Vagina (tissue), 2 donors: ENCODE data around the gene TRMT61A. TPM values are rescaled to one million over a fixed set of nuclear protein-coding genes. Genes with fewer than 3 reads are reported as not detected.

Experiments
- DNase-seq, 2 donors: peaks; one replicate each; pipeline ENCODE4 v3.0.0-alpha.2; 2017; ENCODE audit errors: extremely low spot score in 2 of 2
- H3K27ac ChIP-seq: fragments of 200-600 bp; sonication (generic); one replicate; pipeline ENCODE4 v1.5.1; 2019
- H3K27me3 ChIP-seq: fragments of 200-600 bp; sonication (generic); one replicate; pipeline ENCODE4 v1.5.1; 2019
- H3K36me3 ChIP-seq, 2 donors: fragments of 200-600 bp; sonication (generic); one replicate each; pipeline ENCODE4 v1.5.1; 2017 to 2019
- H3K4me1 ChIP-seq: fragments of 200-600 bp; sonication (generic); one replicate; pipeline ENCODE4 v1.5.1; 2019
- H3K4me3 ChIP-seq, 2 donors: fragments of 200-600 bp; sonication (generic); 1 replicate in 1 of 2; 2 replicates in 1 of 2; pipeline ENCODE4 v1.5.1; 2016 to 2019
- H3K9me3 ChIP-seq: fragments of 200-600 bp; sonication (generic); one replicate; pipeline ENCODE4 v1.5.1; 2019
- CTCF ChIP-seq, 3 experiments: fragments of 450-650 bp in 2 of 3; fragments of 200-600 bp in 1 of 3; sonication (generic) in 1 of 3; IDR thresholded peaks; one replicate each; pipeline ENCODE4 v1.5.1; 2017 to 2019; ENCODE audit warnings: antibody characterized with exemption in 3 of 3, mild to moderate bottlenecking in 2 of 3, moderate library complexity in 2 of 3
- POLR2A ChIP-seq, 2 donors: fragments of 450-650 bp; IDR thresholded peaks; one replicate each; pipeline ENCODE4 v1.6.1; 2017; ENCODE audit warnings: antibody characterized with exemption in 2 of 2, mild to moderate bottlenecking in 2 of 2, moderate library complexity in 2 of 2
- POLR2AphosphoS5 ChIP-seq, 2 donors: sonication (generic); formaldehyde crosslinking; IDR thresholded peaks; one replicate each; pipeline ENCODE4 v1.9.0; 2017; ENCODE audit warnings: antibody characterized with exemption in 2 of 2, mild to moderate bottlenecking in 2 of 2, low read depth in 1 of 2; ENCODE audit not compliant: insufficient read depth in 1 of 2
- intact Hi-C: fragments of 100-400 bp; cut with DNase I; formaldehyde crosslinking; loops from one replicate; pipeline ENCODE4 v1.15.1; 2023
- total RNA-seq: library from RNA; depleted of rRNA; stranded (reverse); fragments of >200 nt; gene quantifications from one replicate; pipeline ENCODE4 v1.2.3, GENCODE V29; 2016

The TRMT61A gene
- total RNA-seq, 1 donor from 2014 or later, result 17.7 TPM

DNA sequence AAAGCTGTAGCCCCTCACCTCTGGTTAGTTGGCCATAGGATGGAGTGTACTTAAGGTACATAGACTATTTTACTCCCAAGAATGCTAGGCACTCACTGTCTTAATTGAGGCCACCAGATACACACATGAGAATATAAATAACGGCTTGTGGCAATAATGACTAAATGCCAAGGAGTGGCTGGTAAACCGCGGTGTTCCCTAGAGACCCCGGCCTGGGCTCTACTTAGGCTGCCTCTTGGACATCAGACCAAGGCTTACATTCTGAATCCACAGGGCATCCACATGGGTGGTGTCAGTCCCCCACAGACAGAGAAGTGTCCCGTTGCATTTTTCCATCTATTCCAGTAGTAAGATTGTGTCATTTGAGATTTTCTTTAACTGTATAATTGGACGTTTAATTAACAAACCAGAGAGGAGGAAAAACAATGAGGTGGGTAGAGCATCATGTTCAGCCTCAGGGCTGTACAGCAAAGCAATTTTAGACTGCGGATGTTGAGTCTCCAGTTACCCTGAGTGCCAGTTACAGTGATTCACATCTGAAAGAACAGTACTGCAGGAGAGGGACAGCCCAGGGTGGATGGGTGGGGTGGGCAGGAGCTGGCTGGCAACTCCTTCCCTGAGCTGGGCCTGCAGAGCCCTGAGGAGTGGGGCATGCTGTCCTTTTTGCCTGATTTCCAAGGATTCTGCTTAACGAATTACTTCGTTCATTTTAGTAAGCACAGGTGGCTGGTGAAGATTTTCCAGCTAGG, 26.9 kb upstream of the TRMT61A start:
- intact Hi-C loops, result loop anchor here (5.0 kb wide), 1 partner anchor 45 kb away; no protein-coding TSS in a partner anchor
- DNase-seq, result no peak
- no peak overlapping the region for H3K27ac ChIP-seq
- TF ChIP-seq POLR2AphosphoS5 (IDR thresholded peaks at IDR 0.05; ENCODE audit: insufficient read depth in 1 of 2, low read depth in 1 of 2) (no peak), POLR2A (IDR thresholded peaks at IDR 0.05) (no peak), CTCF (IDR thresholded peaks at IDR 0.05) (no peak)
- peaks cover 0 to 56% of the 10 kb centered on the region in 2 donors for H3K36me3 ChIP-seq
- H3K4me1 ChIP-seq, result peaks cover 11% of the 10 kb centered on the region
- H3K4me3 ChIP-seq, result no peak overlapping the region
- H3K9me3 ChIP-seq, result no peaks in the 10 kb centered on the region
- H3K27me3 ChIP-seq, result no peaks in the 10 kb centered on the region

DNA sequence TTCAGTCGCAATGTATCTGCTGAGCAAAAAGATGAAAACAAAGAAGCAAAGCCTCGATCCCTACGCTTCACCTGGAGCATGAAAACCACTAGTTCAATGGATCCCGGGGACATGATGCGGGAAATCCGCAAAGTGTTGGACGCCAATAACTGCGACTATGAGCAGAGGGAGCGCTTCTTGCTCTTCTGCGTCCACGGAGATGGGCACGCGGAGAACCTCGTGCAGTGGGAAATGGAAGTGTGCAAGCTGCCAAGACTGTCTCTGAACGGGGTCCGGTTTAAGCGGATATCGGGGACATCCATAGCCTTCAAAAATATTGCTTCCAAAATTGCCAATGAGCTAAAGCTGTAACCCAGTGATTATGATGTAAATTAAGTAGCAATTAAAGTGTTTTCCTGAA, 26.1 kb upstream of the TRMT61A start:
- intact Hi-C loops, result loop anchor here (5.0 kb wide), 1 partner anchor 44 kb away; no protein-coding TSS in a partner anchor
- TF ChIP-seq CTCF (IDR thresholded peaks at IDR 0.05), result no peak
- no peak for TF ChIP-seq POLR2AphosphoS5 (IDR thresholded peaks at IDR 0.05; ENCODE audit: insufficient read depth in 1 of 2, low read depth in 1 of 2)
- no peak for TF ChIP-seq POLR2A (IDR thresholded peaks at IDR 0.05)
- H3K4me3 ChIP-seq, result no peak overlapping the region
- no peaks in the 10 kb centered on the region for H3K9me3 ChIP-seq
- DNase-seq, result no peak
- H3K4me1 ChIP-seq, result peaks cover 11% of the 10 kb centered on the region
- H3K27me3 ChIP-seq, result no peaks in the 10 kb centered on the region
- H3K36me3 ChIP-seq, result peaks cover 0 to 54% of the 10 kb centered on the region in 2 donors
- no peak overlapping the region for H3K27ac ChIP-seq

- H3K9me3 ChIP-seq, result no peaks in the 10 kb centered on the region
- DNase-seq, result no peak
- no peak overlapping the region for H3K27ac ChIP-seq
- peaks cover 0 to 51% of the 10 kb centered on the region in 2 donors for H3K36me3 ChIP-seq
- intact Hi-C loops, result loop anchor here (5.0 kb wide), 1 partner anchor 44 kb away; no protein-coding TSS in a partner anchor
- no peaks in the 10 kb centered on the region for H3K27me3 ChIP-seq
- peaks cover 11% of the 10 kb centered on the region for H3K4me1 ChIP-seq
- no peak overlapping the region for H3K4me3 ChIP-seq
- TF ChIP-seq POLR2A (IDR thresholded peaks at IDR 0.05) (no peak), POLR2AphosphoS5 (IDR thresholded peaks at IDR 0.05; ENCODE audit: insufficient read depth in 1 of 2, low read depth in 1 of 2) (no peak), CTCF (IDR thresholded peaks at IDR 0.05) (no peak)
Observed at GRCh38 chr14:103503296-103503695, 25.7 kb upstream of the TRMT61A start.

GRCh38 chr14:103504991-103505565, 23.9 kb upstream of the TRMT61A start:
- intact Hi-C loops, result loop anchor here (5.0 kb wide), 1 partner anchor 42 kb away; no protein-coding TSS in a partner anchor
- TF ChIP-seq POLR2AphosphoS5 (IDR thresholded peaks at IDR 0.05; ENCODE audit: insufficient read depth in 1 of 2, low read depth in 1 of 2), result no peak
- TF ChIP-seq POLR2A (IDR thresholded peaks at IDR 0.05), result no peak
- no peak for TF ChIP-seq CTCF (IDR thresholded peaks at IDR 0.05)
- Histone ChIP-seq H3K27ac (no peak overlapping the region), H3K36me3 (peaks cover 0 to 38% of the 10 kb centered on the region in 2 donors), H3K4me3 (no peak overlapping the region), H3K27me3 (no peaks in the 10 kb centered on the region), H3K9me3 (no peaks in the 10 kb centered on the region), H3K4me1 (peaks cover 5% of the 10 kb centered on the region)
- no peak for DNase-seq

GRCh38 chr14:103507751-103508150, 21.2 kb upstream of the TRMT61A start:
- DNase-seq, result no peak
- no peak for TF ChIP-seq POLR2AphosphoS5 (IDR thresholded peaks at IDR 0.05; ENCODE audit: insufficient read depth in 1 of 2, low read depth in 1 of 2)
- no peak for TF ChIP-seq CTCF (IDR thresholded peaks at IDR 0.05)
- no peak for TF ChIP-seq POLR2A (IDR thresholded peaks at IDR 0.05)
- Histone ChIP-seq H3K4me3 (no peak overlapping the region), H3K4me1 (peaks cover 5% of the 10 kb centered on the region), H3K9me3 (no peaks in the 10 kb centered on the region), H3K27ac (no peak overlapping the region), H3K27me3 (no peaks in the 10 kb centered on the region), H3K36me3 (peaks cover 0 to 28% of the 10 kb centered on the region in 2 donors)
- intact Hi-C loops, result no loop called here
